Stimulated activated CD4-positive, alpha-beta T cell treated with anti-CD3 and anti-CD28 coated beads, Interleukin-4, amount 100 ng/mL, for 1 hour (primary cell): Measurements from ENCODE around the gene PLCXD1.
"Not testable (repeated sequence)": the region's sequence is repeated elsewhere in the genome, so short reads cannot be mapped to it uniquely, and the experiment has no call there.

ENCODE experiments used
- DNase-seq: peaks from one replicate; pipeline ENCODE4 v3.0.0-alpha.2; 2020

PLCXD1 gene

GRCh38 chrX:281166-281999 is at the start of gene PLCXD1:
Gene PLCXD1 (plus strand): TSS chrX:281381. CDS start chrX:284188, 2,807 bp downstream.
- no peak for DNase-seq

- not testable (repeated sequence) for DNase-seq
Observed at GRCh38 chrX:231637-232277, 49.4 kb upstream of the PLCXD1 start.

- not testable (repeated sequence) for DNase-seq
Observed at GRCh38 chrX:232278-232655, 48.9 kb upstream of the PLCXD1 start.

- not testable (repeated sequence) for DNase-seq
Observed at GRCh38 chrX:236201-236600, 45.0 kb upstream of the PLCXD1 start.

GRCh38 chrX:250965-251364 is 30.2 kb upstream of the PLCXD1 start:
- DNase-seq: no peak

- not testable (repeated sequence) for DNase-seq
Observed at GRCh38 chrX:251396-252243, 29.6 kb upstream of the PLCXD1 start.

- DNase-seq: no peak
Observed at GRCh38 chrX:252244-252956, 28.8 kb upstream of the PLCXD1 start.

GRCh38 chrX:252957-253291 is 28.3 kb upstream of the PLCXD1 start:
- DNase-seq: no peak

- no peak for DNase-seq
Observed at GRCh38 chrX:253451-254297, 27.5 kb upstream of the PLCXD1 start.

GRCh38 chrX:254630-255215 is 26.5 kb upstream of the PLCXD1 start:
- DNase-seq: no peak

GRCh38 chrX:255923-256331 is 25.3 kb upstream of the PLCXD1 start:
- DNase-seq: no peak

- DNase-seq: not testable (repeated sequence)
Observed at GRCh38 chrX:257054-257453, 24.1 kb upstream of the PLCXD1 start.

GRCh38 chrX:257681-258289 is 23.4 kb upstream of the PLCXD1 start:
- DNase-seq: no peak

- DNase-seq: no peak
Observed at GRCh38 chrX:258291-259040, 22.7 kb upstream of the PLCXD1 start.

GRCh38 chrX:259692-260355 is 21.4 kb upstream of the PLCXD1 start:
- DNase-seq: no peak

- DNase-seq: no peak
Observed at GRCh38 chrX:261167-261918, 19.8 kb upstream of the PLCXD1 start.

GRCh38 chrX:261919-262352 is 19.2 kb upstream of the PLCXD1 start:
- DNase-seq: no peak

GRCh38 chrX:262381-262909 is 18.7 kb upstream of the PLCXD1 start:
- no peak for DNase-seq

- not testable (repeated sequence) for DNase-seq
Observed at GRCh38 chrX:264006-264405, 17.2 kb upstream of the PLCXD1 start.
